ENCODE results near the gene OLFM1. TPM values are rescaled to one million over a fixed set of nuclear protein-coding genes. Genes with fewer than 3 reads are reported as not detected.

OLFM1 gene
- total RNA-seq, 1 experiment from 2014 or later, result 3.5 TPM

DNA sequence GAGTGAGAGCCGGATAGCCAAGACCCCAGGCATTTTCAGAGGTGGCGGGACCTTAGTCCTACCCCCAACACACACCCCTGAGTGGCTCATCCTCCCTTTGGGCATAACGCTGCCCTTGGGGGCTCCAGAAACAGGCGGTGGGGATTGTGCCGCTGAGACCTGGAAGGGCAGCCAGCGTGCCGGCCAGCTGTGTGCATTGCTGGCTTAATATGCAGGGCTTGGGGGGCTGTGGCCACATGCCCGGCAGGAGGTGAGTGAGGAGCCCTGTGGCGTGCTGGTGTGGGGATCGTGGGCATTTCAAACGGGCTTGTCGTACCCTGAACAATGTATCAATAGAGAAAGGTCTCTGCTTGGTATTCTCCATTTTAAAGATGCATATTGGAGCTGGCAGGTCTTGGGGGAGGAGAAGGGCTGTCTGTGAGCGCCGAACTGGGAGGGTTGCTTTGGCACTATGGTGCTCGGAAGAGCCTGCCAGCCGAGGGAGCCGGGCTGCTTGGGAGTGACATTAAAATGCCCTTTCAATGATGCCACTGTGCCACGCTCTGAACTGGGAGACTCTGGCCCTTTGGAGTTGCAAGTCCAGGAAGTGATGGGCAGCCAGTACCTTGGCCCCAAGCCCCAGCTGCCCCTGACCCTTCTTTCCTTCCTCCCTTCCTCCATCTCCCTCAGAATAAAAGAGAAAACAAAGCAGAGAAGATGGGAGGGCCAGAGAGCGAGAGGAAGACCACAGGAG lies 11.2 kb upstream of the OLFM1 start:
- ChIA-PET RAD21 (ENCODE audit: low non-redundant PET in 1 of 2, low total read pairs in 2 of 2, uncharacterized antibody in 2 of 2, unreplicated experiment in 2 of 2) (no interaction called here), POLR2A (no interaction called here), CTCF (no interaction called here)
- Histone ChIP-seq H2AFZ (ENCODE audit: low read depth, low read length, poor library complexity, severe bottlenecking) (no peak overlapping the region), H3K4me1 (ENCODE audit: control insufficient read depth in 1 of 2, insufficient read depth in 2 of 2, low read length in 2 of 2) (no peaks in the 10 kb centered on the region), H3K36me3 (ENCODE audit: control insufficient read depth in 1 of 2, insufficient read depth in 2 of 2, low read length in 2 of 2) (no peaks in the 10 kb centered on the region), H3K27ac (ENCODE audit: low read depth, low read length) (no peak overlapping the region), H3K79me2 (ENCODE audit: insufficient read depth, low read length) (no peaks in the 10 kb centered on the region), H3K4me3 (replicated peaks in 1 of 2; ENCODE audit: low read depth in 1 of 2, low read length in 2 of 2) (no peak overlapping the region), H3K9ac (ENCODE audit: low read length) (no peak overlapping the region), H3K27me3 (ENCODE audit: insufficient read depth, low read length) (peaks cover 14% of the 10 kb centered on the region; the same call in 1 of the 2 replicates), H3K9me3 (ENCODE audit: control insufficient read depth in 1 of 2, insufficient read depth in 1 of 2, low read depth in 1 of 2, low read length in 2 of 2) (no peaks in the 10 kb centered on the region), H3K4me2 (ENCODE audit: low read length) (no peak overlapping the region), H4K20me1 (ENCODE audit: insufficient read depth) (no peaks in the 10 kb centered on the region), H3K9me2 (ENCODE audit: insufficient read depth) (no peaks in the 10 kb centered on the region)
- BruUV-seq (replicated peaks), result no TSS peak
- intact Hi-C loops (cut with micrococcal nuclease), result no loop called here
- ATAC-seq, result no peak
- TF ChIP-seq POLR2AphosphoS5 (IDR thresholded peaks at IDR 0.05; ENCODE audit: low read depth, low read length), result no peak
- TF ChIP-seq ATF3 (IDR thresholded peaks at IDR 0.05), result no peak
- no peak for TF ChIP-seq CBX3 (IDR thresholded peaks at IDR 0.05; ENCODE audit: low read depth)
- TF ChIP-seq, protein P1, sequence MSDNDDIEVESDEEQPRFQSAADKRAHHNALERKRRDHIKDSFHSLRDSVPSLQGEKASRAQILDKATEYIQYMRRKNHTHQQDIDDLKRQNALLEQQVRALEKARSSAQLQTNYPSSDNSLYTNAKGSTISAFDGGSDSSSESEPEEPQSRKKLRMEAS (IDR thresholded peaks at IDR 0.05), result no peak
- TF ChIP-seq, protein P2, sequence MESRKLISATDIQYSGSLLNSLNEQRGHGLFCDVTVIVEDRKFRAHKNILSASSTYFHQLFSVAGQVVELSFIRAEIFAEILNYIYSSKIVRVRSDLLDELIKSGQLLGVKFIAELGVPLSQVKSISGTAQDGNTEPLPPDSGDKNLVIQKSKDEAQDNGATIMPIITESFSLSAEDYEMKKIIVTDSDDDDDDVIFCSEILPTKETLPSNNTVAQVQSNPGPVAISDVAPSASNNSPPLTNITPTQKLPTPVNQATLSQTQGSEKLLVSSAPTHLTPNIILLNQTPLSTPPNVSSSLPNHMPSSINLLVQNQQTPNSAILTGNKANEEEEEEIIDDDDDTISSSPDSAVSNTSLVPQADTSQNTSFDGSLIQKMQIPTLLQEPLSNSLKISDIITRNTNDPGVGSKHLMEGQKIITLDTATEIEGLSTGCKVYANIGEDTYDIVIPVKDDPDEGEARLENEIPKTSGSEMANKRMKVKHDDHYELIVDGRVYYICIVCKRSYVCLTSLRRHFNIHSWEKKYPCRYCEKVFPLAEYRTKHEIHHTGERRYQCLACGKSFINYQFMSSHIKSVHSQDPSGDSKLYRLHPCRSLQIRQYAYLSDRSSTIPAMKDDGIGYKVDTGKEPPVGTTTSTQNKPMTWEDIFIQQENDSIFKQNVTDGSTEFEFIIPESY (IDR thresholded peaks at IDR 0.05; ENCODE audit: extremely low read depth, insufficient replicate concordance, low read length), result no peak
- no peak for TF ChIP-seq EGR1 (IDR thresholded peaks at IDR 0.05; ENCODE audit: low read depth)
- no peak for TF ChIP-seq SIN3A (IDR thresholded peaks at IDR 0.05; ENCODE audit: low read depth)
- TF ChIP-seq, protein P3, sequence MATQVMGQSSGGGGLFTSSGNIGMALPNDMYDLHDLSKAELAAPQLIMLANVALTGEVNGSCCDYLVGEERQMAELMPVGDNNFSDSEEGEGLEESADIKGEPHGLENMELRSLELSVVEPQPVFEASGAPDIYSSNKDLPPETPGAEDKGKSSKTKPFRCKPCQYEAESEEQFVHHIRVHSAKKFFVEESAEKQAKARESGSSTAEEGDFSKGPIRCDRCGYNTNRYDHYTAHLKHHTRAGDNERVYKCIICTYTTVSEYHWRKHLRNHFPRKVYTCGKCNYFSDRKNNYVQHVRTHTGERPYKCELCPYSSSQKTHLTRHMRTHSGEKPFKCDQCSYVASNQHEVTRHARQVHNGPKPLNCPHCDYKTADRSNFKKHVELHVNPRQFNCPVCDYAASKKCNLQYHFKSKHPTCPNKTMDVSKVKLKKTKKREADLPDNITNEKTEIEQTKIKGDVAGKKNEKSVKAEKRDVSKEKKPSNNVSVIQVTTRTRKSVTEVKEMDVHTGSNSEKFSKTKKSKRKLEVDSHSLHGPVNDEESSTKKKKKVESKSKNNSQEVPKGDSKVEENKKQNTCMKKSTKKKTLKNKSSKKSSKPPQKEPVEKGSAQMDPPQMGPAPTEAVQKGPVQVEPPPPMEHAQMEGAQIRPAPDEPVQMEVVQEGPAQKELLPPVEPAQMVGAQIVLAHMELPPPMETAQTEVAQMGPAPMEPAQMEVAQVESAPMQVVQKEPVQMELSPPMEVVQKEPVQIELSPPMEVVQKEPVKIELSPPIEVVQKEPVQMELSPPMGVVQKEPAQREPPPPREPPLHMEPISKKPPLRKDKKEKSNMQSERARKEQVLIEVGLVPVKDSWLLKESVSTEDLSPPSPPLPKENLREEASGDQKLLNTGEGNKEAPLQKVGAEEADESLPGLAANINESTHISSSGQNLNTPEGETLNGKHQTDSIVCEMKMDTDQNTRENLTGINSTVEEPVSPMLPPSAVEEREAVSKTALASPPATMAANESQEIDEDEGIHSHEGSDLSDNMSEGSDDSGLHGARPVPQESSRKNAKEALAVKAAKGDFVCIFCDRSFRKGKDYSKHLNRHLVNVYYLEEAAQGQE (IDR thresholded peaks at IDR 0.05; ENCODE audit: low read depth), result no peak
- TF ChIP-seq EZH2phosphoT487 (IDR thresholded peaks at IDR 0.05; ENCODE audit: borderline replicate concordance), result no peak
- TF ChIP-seq SRF (IDR thresholded peaks at IDR 0.05; ENCODE audit: low read depth), result no peak
- TF ChIP-seq JUND (IDR thresholded peaks at IDR 0.05), result no peak
- TF ChIP-seq ZFX (IDR thresholded peaks at IDR 0.05), result no peak
- TF ChIP-seq SP1 (IDR thresholded peaks at IDR 0.05; ENCODE audit: low read depth), result no peak
- TF ChIP-seq ELF1 (IDR thresholded peaks at IDR 0.05; ENCODE audit: borderline replicate concordance, low read depth), result no peak
- no peak for TF ChIP-seq CEBPB (IDR thresholded peaks at IDR 0.05; ENCODE audit: low read depth)
- TF ChIP-seq EZH2 (IDR thresholded peaks at IDR 0.05), result no peak
- TF ChIP-seq RAD21 (IDR thresholded peaks at IDR 0.05; ENCODE audit: low read depth), result no peak
- TF ChIP-seq YY1 (IDR thresholded peaks at IDR 0.05; ENCODE audit: extremely low read depth, insufficient replicate concordance, low read depth, low read length), result no peak
- no peak for TF ChIP-seq POLR2A (IDR thresholded peaks at IDR 0.05; ENCODE audit: borderline replicate concordance, extremely low read depth, insufficient read depth, insufficient read length)
- TF ChIP-seq, protein P4, sequence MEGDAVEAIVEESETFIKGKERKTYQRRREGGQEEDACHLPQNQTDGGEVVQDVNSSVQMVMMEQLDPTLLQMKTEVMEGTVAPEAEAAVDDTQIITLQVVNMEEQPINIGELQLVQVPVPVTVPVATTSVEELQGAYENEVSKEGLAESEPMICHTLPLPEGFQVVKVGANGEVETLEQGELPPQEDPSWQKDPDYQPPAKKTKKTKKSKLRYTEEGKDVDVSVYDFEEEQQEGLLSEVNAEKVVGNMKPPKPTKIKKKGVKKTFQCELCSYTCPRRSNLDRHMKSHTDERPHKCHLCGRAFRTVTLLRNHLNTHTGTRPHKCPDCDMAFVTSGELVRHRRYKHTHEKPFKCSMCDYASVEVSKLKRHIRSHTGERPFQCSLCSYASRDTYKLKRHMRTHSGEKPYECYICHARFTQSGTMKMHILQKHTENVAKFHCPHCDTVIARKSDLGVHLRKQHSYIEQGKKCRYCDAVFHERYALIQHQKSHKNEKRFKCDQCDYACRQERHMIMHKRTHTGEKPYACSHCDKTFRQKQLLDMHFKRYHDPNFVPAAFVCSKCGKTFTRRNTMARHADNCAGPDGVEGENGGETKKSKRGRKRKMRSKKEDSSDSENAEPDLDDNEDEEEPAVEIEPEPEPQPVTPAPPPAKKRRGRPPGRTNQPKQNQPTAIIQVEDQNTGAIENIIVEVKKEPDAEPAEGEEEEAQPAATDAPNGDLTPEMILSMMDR (IDR thresholded peaks at IDR 0.05 in 2 of 3, conservative IDR thresholded peaks at IDR 0.05 in 1 of 3; ENCODE audit: borderline replicate concordance in 1 of 3, insufficient read depth in 1 of 3, low read depth in 2 of 3, low read length in 2 of 3), result no peak
- DNase-seq (ENCODE audit: low read depth, low spot score), result no peak
